Left hindlimb (tissue), 1 donor: Measurements from ENCODE around the gene FUOM.

ENCODE experiments used
- DNase-seq: peaks from one replicate; pipeline ENCODE4 v3.0.0-alpha.2; 2018

The FUOM gene

DNA sequence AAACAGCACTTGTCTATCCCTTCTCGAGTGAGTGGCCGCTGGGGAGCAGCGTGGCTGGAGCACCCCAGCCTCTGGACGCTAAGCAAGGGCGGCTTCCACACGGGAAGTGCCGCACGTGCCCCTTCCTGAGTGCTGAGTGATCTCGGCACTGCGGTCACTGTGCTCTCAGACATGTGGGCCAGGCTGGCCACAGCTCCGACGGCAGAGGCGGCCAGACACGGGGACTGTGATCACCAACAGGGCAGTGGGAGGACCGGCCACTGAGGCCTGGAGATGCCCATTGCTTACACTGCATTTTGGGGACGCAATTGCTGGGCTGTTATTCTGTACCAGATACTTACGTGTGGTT is 8.3 kb upstream of the FUOM start:
- DNase-seq = no peak

GRCh38 chr10:133365461-133366129 is 7.8 kb upstream of the FUOM start:
- no peak for DNase-seq

DNA sequence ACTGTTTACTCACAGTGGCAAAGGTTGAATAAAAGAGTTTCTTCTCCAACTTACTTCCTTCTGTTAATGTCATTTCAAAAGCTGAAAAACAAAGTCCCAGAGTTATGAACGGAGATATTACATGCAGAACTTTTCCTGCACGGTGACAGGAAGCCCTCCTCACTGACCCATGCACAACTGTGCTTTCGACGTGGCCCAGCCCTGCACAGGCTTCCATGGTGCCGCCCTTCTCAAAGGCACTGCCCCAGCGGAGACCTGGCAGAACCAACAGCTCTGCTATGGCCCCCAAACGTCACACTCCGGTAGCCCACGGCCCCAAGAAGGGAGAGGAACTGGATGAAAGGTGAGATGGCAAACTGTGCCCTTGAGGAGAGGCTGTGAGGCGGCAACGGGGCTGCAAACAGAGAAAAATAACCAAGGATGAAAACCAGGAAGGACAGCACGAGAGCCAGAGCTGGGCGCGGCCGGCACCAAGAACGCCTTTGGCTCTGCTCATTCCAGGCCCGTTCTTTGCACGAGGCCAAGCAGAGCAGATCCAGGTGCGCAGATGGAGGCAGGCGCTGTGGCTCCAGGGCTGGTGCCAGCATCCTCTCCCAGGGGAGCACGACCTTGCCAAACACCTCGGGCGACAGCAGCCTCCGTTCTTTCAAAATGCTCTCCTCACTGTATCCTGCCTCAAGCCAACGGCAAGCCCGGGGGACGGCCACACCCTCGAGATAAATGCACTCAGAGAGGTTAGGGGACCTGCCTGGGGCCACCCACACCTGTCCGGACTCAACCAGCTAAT is 7.0 kb upstream of the FUOM start:
- DNase-seq = no peak

GRCh38 chr10:133362846-133363245 is 5.0 kb upstream of the FUOM start:
- no peak for DNase-seq

GRCh38 chr10:133361773-133362441 is 4.1 kb upstream of the FUOM start:
- no peak for DNase-seq

- no peak for DNase-seq
These were observed 3.4 kb upstream of the FUOM start for GRCh38 chr10:133361227-133361626.

DNA sequence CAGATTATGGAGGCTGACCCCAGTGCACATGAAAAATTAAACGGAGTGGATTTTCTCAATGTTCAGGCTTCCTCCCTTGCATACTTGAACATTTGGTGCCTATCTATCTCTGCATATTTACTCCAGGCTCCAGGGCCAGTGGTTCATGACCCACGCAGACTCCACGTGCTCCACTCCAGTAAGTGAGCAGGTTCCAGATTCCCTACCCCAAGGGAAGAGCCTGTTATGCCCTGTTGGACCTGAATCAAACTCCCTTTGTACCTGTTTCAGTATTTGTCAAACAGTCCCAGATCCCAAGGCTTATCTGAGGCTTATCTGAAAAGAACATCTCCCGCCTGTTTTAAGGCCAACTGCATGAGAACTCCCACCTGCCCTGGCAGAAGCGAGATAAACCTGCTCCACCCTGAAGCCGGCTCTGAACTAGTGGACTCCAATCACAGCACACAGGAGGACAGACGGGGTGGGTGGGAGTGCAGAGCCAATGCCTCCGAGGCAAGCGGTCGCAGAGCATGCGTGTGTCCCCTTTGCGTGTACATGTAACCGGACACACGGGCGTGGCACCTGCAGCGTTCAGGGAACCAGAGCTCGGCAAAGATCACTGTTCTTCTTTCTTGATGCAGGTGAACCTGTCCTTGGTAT is 2.3 kb upstream of the FUOM start:
- no peak for DNase-seq

DNA sequence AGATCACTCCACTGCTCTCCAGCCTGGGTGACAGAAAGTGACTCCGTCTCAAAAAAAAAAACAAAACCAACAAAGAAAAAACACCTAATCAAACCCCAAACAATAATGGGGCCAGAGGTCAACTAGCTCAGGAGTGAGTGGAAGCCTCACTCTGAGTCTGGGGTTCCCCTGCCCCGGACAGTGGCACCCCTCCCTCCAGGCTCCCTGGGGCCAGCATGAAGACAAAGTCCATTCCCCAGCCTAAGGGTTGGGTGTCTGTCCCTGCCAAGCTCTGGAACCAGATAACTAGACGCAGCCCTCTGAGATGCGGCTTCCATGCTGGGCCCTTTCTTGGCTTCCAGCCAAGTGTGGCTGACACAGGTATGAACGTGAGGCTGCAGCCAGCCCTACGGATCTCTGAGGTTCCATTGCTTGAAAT is 1.7 kb upstream of the FUOM start:
- DNase-seq = no peak

DNA sequence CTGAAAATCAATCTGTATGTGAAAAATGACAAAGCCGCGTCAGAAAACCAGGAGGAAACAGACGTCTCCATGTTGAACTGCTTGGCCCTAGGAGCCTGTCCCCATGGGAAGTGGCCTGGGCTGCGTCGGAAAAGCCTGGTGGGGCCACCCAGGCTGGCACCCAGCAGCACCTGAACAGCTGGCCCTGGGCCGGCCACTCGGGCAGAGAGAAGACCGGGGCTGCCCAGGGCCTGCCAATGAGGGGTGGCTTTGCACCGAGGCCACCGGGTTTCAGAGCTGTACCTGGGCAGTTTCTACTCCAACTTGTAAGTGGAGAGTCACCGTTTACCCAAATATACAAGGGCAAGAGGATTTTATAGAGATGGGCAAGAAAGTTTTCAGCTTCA is 1.1 kb upstream of the FUOM start:
- no peak for DNase-seq

DNA sequence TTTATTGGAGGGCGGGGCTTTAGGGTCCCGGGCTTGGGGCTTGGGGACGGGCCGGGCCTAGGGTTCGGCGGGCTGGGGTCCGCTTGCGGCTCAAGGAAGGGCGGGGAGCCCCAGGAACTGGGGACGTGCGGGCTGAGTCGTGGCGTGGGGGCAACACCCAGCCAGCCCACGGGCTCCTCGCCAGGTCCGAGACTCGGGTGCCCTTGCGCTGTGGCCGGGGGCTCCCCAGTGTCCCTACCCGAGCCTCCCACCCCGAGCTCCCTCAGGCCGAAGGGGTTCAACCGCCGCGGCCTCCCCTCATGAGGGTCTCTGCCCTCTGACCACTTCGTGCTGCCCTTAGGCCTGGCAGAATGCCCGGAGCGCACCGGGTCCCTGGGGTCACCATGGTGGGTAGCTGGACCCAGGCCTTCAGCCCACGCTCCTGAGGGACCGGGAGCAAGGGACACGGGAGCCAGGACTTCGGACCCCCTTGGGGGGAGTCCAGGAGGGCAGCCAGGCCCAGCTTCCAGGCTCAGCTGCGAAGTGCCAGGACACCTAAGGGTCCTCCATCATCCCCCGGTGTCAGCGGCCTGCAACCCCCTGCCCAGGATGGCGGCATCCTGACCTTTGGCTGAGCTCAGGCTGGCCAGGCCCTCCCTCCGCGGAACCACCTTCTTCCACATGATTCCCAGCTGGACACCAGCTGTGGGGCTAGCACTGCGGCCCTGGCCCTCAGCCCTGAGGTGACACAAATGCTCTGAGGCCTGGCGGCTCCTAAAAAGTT is 524 bp upstream of the FUOM start:
- no peak for DNase-seq

- DNase-seq = no peak
These were observed 1.1 kb downstream of the FUOM start for GRCh38 chr10:133356549-133357284.

DNA sequence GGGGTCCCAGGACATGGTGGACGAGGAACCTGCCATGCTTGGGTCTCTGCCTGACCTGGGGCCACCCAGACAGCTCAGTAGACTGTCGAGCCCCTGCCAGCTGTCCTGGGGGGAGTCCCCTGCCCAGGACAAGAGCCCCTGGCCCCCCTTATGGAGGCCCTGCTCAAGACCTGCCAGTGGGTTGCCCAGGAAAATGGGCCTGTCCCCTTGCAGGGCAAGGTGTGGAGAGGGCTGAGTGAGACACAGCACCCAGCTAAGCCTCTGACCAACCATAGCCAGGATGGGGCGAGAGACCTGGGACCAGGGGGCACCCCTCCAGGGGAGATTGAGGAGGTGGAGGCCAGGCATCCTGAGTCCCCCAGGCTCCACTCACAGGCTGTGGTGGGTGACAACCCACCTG is 1.8 kb downstream of the FUOM start:
- no peak for DNase-seq

- DNase-seq = no peak
These were observed 2.6 kb downstream of the FUOM start for GRCh38 chr10:133355266-133355665.

DNA sequence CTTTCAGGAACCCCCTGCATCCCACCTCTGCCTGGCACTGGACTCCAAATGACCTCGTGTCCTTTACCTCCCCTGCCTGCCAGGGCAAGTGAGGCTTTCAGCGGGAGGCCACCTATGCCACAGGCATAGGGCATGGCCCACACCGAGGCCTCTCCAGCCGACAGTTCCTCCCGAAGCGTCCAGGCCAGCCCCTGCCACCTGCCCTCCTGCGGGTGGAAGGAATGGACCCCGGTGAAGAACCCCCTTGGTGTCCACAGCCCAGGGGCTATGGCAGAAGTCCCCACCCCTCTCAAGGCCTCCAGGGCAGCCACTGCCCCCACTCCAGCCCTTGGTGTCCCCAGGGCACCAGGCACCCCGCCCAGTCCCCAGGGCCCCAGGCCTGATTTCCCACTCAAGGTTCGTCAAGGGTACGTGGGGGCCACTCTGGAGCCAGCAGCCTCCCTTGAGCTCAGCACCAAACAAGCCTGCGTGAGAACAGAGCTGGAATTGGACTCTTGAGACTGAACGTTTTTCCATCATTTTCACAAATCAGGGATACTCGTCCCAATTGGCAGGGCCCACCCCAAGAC is 3.1 kb downstream of the FUOM start:
- DNase-seq = no peak

- no peak for DNase-seq
These were observed 3.7 kb downstream of the FUOM start for GRCh38 chr10:133353988-133354605.

GRCh38 chr10:133353202-133353959 is 4.4 kb downstream of the FUOM start:
- DNase-seq = no peak

DNA sequence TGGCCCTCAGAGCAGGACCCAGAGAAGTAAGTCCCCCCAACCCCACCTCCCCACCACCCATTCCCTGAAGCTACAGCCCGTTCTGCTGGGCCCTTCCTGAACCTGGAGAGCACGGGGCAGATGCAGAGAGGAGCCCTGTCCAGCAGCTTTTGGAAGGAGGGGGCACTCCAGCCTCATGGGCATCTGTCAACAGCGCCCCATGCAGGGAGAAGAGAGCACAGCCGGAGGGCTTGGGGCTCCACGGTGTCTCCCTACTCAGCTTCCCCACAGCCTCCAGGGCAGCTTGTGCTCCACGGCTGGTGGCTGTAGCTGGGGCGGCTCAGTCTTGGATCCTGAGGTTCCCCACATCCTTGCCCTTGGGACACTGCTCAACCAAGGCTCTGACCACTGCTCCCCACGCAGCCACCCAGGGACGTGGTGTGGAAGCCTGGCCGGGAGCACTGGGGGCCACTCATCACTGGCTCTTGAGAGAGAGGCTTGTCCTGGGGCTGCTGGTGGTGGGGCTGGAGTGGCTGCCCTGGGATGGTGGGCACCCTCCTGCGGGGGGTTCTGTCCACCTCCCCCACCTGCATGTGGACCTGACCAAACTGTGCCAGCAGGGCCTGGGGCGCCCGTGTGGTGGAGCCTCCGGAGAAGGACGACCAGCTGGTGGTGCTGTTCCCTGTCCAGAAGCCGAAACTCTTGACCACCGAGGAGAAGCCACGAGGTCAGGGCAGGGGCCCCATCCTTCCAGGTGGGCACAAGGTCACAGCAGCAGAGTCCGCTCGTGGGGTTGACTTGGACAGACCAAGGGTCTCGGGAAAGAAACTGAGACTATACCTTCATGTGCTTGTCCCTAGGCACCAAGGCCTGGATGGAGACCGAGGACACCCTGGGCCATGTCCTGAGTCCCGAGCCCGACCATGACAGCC is 6.2 kb downstream of the FUOM start:
- DNase-seq = no peak

GRCh38 chr10:133350950-133351329 is 6.9 kb downstream of the FUOM start:
- DNase-seq = no peak

- DNase-seq = no peak
These were observed 7.4 kb downstream of the FUOM start for GRCh38 chr10:133350283-133350949.
